GM21576 (cell line): ENCODE results near the gene PHF1.
"Not testable (repeated sequence)": the region's sequence is repeated elsewhere in the genome, so short reads cannot be mapped to it uniquely, and the experiment has no call there.

Experiments used
- ATAC-seq: cut with Tn5 transposase; IDR thresholded peaks from one replicate; pipeline ENCODE4 v1.9.1; 2021; ENCODE audit warnings: mild to moderate bottlenecking, moderate library complexity; ENCODE audit not compliant: unreplicated experiment

PHF1 gene

DNA sequence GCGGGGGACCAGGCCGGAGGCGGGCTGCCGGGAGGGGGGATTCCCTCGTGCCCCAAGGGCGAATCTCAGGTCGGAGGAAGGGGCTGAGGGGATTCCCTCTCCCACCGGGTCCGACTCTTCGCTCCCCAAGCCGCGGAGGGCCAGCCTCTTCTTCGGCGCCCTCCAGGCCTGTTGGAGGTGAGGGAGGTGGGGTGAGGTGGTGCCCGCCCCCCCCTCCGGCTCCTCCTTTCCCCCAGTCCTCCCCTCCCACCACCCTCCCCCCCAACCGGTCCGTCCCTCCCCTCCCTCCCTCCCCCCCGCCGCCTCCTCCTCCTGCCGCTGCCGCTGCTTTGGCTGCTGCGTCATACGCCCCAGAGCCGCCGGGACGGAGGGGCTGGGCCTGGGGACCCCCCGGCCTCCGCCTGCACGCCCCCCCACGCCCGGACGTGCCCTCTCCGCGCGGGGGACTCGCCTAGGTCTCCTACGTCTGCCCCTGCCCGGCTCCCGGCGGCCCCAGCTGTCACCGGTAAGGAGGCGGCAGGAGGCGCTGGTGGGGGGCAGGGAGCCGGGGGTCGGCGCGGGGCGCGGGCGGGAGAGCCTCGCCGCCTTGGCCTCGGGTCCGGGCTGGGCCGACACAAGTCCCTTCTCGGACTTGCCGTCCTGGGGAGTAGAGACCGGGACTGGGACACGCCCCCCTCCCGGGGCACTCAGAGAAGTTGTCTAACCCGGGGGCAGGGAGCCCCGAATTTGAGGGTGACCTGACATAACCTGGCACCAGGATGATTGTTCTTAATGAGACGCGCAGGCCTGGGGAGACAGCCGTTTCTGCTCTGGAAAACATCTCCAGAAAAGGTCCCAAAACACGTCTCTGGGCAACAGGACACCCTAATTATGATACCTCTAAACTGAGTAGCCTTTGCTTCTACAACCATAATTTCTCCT lies at the start of gene PHF1:
TSS of gene PHF1 (plus strand) at position 304 of the 921 bp plus-strand sequence. CDS start 1,250 bp downstream, outside the sequence.
- peak; percentile 4 for ATAC-seq

DNA sequence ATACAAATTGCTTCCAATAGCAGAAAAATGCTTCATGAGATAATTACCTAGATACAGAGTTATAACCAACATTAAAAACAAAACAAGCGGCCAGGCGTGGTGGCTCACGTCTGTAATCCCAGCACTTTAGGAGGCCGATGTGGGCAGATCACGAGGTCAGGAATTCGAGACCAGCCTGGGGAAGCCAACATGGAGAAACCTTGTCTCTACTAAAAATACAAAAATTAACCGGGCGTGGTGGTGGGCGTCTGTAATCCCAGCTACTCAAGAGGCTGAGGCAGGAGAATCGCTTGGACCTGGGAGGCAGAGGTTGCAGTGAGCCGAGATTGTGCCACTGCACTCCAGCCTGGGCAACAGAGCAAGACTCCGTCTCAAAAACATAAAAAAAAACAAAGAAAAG lies 47.3 kb upstream of the PHF1 start:
- not testable (repeated sequence) for ATAC-seq

DNA sequence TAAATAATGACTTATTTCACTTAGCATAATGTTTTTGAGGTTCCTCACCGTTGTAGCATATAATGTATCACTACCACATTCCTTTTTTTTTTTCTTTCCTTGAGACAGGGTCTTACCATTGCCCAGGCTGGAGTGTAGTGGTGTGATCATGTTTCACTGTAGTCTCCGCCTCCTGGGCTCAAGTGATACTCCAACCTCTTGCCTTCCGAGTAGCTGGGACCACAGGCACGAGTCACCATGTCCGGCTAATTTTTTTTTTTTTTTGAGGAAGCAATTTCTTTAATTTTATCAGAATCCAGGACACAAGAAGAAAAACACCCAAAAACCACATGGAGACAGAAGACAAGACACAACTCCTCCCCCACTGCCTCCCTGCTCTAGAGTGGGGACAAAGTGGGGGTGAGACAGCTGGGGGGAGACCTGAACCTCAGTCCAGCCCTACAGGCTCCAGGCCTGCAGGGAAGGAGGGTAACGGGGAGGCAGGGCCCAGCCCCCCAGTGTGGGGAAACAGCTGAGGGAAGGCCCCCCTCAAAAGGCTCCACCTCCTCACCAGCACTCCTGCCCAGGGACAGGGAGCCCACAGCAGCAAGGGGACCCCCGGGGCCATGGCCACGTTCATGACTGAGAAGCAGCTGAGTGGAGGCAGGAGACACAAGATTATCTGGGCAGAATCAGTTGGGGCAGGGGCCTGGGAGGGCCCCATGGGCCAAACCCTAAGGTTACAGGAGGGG lies 46.2 kb upstream of the PHF1 start:
- ATAC-seq = not testable (repeated sequence)

DNA sequence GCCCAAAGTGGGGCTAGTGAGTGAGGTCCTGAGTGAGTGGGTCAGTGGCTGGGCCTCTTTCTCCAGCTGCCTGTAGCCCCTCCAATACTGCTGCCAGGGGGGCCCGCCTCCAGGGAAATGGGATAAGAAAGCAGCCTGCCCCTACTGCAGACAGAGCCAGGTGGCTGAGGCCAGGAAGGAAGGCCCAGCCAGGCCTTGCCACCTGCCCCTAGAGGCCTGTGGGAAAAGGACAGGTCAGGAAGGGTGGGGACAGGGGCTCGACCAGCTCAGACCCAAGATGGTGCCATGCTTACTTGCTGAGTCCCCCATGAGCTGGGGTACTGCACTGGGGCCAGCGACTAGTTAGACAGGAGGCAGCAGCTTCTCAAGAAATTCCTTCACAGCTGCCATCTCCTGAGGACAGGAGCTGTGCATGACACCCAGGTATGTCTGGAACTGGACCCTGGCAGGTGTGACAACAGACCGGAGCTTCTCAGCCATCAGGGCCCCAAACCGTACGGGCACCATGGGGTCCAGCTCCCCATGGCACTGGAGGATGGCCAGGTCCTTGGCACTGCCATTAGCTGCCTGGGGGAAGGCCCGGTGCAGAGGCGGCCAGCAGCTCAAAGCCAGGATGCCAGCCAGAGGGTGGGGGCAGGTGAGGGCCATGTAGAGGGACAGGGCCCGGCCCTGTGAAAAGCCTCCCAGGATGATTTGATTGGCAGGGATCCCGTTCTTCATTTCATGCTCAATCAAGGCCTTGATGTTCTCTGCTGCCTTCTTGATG lies 45.4 kb upstream of the PHF1 start:
- ATAC-seq = not testable (repeated sequence)

DNA sequence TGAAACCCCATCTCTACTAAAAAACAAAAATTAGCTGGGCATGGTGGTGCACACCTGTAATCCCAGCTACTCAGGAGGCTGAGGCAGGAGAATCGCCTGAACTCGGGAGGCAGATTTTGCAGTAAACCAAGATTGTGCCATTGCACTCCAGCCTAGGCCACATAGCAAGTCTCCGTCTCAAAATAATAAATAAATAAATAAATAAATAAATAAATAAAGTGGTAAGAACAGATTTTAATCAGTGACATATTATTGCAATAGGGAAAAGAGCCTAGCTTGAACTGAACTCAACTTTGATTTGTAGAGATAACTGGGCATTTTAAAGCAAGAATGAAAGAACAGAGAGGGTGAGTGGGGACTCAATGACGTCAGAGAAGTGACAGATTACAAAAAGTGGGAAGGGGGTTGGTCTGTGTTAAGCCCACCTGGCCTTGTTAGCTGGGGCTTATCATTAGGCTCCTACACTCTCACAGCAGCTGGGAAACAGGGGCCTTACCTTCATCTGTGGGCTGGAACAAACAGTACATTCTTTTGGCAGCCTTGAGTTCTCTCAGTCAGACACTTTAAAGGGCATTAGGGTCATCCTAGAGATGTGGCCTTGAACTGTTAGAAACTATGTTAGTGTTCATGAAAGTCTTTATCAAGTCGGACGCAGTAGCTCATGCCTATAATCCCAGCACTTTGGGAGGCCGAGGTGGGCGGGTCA lies 43.7 kb upstream of the PHF1 start:
- ATAC-seq = no peak

DNA sequence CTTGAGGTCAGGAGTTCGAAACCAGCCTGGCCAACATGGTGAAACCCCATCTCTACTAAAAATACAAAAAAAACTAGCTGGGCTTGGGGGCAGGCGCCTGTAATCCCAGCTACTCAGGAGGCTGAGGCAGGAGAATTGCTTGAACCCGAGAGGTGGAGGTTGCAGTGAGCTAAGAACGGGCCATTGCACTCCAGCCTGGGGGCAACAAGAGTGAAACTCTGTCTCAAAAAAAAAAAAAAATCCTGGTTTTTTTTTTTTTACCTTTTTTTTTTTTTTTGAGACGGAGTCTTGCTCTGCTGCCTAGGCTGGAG lies 43.1 kb upstream of the PHF1 start:
- ATAC-seq = not testable (repeated sequence)

DNA sequence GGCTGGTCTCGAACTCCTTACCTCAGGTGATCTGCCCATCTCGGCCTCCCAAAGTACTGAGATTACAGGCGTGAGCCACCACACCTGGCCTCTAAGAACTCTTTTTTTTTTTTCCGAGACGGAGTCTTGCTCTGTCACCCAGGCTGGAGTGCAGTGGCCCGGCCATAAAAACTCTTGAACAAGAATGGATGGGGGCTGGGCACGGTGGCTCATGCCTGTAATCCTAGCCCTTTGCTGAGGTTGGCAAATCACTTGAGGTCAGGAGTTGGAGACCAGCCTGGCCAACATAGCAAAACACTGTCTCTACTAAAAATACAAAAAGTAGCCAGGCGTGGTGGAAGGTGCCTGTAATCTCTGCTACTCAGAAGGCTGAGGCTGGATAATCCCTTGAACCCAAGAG lies 38.9 kb upstream of the PHF1 start:
- ATAC-seq = not testable (repeated sequence)

DNA sequence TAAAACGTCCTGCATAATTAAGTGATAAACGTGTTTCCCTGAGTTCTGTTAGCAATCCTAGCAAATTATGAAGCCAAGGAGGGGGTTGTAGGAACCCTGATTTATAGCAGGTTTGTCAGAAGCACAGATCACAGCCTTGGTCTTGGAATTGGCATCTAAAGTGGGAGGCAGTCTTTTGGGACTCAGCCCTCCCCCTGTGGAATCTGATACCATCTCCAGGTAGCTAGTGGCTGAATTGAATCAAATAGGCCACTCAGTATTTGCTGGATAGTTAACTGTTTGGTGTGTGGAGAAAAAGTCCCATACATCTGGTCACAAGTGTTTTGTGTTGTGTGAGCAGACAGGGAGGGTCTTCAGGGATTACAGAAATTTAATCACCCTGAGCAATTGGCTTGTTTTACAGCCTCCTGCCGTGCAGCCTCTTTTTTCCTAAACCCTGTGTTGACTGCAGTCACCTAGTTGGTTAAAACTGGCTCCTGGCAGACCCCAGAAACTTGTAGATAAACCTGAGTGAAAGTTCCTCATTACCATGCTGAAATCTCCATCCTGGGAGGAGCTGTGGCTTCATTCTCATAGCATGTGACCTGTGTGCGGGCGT lies 38.2 kb upstream of the PHF1 start:
- no peak for ATAC-seq

DNA sequence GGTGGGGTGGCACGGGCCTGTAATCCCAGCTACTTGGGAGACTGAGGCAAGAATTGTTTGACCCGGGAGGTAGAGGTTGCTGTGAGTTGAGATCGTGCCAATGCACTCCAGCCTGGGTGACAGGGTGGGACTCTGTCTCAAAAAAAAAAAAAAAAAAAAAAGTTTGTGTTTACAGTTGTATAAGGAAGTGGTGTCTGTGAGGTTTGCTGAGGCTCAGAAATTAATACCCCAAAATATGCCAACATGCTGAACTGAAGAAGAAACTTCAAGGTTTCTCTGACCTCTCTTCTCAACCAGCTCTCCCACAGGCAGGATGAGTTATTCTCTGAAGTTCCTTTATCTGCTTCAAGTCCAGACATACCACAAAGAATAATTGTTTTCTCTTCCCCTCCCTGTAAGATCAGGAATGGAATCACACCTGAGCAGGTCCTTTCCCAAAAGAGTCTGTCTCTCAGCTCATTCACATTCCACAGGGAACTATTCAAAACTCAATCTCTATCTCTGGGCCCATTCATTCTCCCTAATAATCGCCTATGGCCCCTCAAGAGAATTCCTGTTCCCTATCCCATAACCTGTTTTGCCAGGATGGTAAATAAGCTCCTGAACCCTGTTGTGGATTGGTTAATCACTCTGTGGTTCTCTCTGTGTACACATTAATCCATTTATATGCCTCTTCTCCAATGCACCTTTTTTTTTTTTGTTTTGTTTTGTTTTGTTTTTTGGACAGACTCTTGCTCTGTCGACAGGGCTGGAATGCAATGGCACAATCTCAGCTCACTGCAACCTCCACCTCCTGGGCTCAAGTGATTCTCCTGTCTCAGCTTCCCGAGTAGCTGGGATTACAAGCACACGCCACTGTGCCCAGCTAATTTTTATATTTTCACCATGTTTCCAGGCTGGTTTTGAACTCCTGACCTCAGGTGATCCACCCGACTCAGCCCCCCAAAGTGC lies 36.6 kb upstream of the PHF1 start:
- no peak for ATAC-seq

DNA sequence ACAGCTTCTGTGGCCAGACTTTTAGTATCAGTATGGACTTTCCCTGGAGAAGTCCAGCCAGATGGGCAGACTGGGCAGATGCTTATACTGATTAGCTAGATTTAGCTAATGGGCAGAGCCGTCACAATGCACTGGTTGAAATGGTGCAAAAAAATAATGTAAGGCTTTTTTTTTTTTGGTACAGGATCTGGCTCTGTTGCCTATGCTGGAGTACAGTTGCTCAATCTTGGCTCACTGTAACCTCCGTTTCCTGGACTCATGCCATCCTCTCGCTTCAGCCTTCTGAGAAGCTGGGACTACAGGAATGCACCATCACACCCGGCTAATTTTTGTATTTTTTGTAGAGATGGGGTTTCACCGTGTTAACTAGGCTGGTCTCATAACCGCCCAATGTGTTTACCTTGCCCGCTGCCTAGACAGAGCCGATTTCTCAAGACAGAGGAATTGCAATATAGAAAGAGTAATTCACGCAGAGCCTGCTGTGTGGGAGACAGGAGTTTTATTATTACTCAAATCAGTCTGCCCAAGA lies 35.6 kb upstream of the PHF1 start:
- ATAC-seq = no peak

DNA sequence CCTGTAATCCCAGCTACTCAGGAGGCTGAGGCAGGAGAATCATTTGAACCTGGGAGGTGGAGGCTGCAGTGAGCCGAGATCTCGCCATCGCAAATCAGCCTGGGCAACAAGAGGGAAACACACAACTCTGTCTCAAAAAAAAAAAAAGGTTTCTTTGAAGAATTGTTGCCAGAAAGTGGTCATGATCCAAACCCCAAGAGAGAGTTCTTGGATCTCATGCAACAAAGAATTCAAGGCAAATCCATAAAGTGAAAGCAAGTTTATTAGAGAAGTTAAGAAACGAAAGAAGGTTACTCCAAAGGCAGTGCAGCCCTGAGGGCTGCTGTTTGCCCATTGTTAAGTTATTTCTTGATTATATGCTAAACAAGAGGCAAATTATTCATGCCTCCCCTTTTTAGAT lies 33.6 kb upstream of the PHF1 start:
- no peak for ATAC-seq

DNA sequence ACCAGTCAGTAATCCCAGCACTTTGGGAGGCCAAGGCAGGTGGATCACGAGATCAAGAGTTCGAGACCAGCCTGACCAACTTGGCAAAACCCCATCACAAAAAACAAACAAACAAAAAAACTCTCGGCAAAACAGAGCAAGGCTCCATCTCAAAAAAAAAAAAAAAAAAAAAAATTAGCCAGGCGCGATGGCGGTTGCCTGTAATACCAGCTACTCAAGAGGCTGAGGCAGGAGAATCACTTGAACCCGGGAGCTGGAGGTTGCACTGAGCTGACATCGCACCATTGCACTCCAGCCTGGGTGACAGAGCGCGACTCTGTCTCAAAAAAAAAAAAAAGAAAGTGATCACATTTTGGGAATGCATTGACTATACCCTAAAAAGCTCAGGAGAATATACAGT lies 31.6 kb upstream of the PHF1 start:
- ATAC-seq = not testable (repeated sequence)

DNA sequence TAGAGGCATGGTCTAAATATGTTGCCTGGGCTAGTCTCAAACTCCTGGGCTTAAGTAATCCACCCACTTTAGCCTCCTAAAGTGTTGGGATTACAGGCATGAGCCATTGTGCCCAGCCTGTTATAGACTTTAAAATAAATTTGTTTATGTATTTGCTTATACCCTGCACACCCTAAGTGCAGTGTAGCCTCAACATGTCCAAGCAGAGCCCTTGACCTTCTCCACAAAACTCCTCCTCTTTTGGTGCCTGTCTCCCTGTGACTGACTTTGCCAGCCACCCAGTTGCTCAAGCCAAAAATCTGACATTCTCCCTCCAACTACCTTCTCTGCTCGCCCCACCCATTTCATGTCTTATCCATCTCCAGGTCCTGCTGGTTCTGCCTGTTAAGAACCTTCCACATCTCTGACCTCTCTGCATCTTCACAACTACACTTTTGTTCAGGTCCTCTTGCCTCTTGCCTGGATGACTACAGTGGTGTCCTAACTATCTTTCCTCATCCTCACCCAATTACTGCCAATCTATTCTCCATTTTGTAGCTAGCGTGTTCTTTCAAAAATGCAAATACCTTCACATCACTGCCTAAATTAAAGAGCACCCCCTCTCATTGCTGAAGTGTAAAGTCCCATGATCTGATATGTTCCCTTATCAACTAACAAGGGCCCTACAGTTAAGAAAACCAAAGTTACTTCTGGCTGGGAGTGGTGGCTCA lies 30.4 kb upstream of the PHF1 start:
- no peak for ATAC-seq

DNA sequence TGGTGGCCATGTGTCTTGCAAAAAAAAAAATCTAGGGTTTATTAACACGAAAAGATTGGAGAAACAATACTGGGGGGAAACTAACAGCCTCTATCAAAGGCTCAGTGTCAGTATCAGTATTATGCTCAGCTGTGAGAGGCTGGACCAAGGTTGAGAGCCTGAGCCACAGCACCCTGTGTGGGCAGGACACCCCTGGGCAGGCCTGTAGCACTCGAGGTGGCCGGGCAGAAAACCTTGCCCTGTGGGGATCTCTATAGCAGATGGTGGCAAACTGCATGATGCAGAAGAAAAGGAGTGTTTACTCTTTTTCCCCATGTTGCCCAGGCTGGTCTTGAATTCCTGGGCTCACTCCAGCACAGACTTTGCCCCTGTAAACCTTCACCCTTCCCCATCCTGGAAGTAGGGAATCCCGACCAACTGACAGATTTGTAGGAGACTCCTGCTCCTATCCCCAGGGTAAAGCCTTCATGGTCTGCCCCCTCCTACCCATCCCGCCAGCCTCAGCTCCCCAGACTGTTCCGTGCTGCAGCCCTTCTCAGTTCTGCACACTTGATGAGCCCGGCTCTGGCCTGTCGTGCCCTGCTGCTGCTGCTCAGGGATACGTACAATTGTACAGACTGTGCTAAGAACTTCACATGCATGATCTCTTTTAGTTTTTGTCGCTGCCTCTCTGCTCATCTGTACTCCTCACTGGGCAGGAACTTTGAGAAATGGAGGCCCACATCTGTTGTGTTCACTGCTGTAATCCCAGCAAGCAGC lies 27.2 kb upstream of the PHF1 start:
- ATAC-seq = no peak

DNA sequence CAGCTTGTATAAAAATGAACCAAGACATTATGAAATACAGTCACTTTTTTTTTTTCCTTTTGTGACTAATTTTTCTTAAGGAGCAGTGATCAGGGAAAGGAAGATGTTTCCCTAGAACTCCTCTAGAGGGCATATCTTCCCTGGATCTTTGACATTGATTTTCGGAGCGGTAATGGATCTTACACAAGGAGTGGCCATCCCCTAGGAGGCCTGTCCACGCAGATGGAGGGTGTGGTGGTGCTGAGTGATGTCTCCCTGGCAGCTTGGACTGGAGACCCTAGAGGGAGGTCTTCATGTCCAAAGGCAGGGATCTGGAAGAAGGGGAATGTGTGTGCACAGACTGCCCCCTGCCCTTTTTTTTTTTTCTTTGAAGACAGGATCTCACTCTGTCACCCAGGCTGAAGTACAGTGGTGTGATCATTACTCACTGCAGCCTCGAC lies 26.2 kb upstream of the PHF1 start:
- no peak for ATAC-seq

DNA sequence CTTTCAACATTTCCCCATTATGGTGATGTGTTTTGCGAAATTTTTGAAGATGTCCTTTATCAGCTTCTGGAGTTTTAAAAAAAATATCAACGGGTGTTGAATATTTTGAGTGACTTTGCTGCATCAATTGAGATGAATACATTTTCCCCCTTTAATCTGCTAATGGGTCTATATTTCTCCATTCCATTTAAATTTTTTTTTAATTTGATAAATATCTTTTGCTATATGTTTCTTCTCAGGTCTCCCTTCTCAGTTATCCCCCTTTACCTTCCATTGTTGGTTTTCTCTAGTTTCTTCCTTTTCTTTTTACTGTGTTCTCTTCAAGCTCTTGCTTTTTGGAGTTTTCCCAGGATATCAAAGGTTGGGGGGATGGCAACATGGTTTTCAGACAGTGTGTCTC lies 20.6 kb upstream of the PHF1 start:
- ATAC-seq = no peak

DNA sequence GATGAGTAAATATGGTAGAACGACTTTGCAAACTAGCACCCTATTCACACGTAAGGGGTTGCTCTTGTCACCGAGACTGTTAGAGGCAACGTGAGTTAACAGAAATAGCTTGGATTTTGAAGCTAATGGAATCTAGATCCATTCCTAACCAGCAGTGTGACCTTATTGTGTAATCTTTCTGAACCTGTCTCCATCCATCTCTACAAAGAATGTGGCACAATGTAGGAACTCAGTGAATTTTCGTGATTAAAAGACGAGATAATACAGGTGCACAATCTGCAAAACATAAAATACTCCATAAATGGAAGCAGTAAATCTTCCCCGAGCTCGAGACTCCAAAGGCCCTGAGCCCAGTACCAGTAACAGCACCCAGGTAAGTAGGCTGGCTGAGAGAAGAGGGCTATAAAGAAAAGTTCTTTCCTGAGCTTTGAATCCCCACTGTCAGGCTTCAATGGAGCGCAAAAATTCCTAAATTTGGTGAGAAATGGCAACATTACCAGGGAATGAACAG lies 20.0 kb upstream of the PHF1 start:
- ATAC-seq = no peak
